Urothelium cell line (cell line): ENCODE results near the gene MORN1.

ENCODE experiments used
- DNase-seq: peaks from one replicate; pipeline ENCODE4 v3.0.0; 2011; ENCODE audit warnings: low spot score, mixed read lengths
- FAIRE-seq: peaks from 2 replicates; lab custom pipeline; 2011; peaks lifted over from hg19 to GRCh38; lab: Jason Lieb, UNC

MORN1 gene

GRCh38 chr1:2405588-2406295 is 14.4 kb upstream of the MORN1 start:
- FAIRE-seq (no peak), DNase-seq (no peak)

GRCh38 chr1:2404890-2405511 is 13.6 kb upstream of the MORN1 start:
- FAIRE-seq, result no peak
- no peak for DNase-seq

DNA sequence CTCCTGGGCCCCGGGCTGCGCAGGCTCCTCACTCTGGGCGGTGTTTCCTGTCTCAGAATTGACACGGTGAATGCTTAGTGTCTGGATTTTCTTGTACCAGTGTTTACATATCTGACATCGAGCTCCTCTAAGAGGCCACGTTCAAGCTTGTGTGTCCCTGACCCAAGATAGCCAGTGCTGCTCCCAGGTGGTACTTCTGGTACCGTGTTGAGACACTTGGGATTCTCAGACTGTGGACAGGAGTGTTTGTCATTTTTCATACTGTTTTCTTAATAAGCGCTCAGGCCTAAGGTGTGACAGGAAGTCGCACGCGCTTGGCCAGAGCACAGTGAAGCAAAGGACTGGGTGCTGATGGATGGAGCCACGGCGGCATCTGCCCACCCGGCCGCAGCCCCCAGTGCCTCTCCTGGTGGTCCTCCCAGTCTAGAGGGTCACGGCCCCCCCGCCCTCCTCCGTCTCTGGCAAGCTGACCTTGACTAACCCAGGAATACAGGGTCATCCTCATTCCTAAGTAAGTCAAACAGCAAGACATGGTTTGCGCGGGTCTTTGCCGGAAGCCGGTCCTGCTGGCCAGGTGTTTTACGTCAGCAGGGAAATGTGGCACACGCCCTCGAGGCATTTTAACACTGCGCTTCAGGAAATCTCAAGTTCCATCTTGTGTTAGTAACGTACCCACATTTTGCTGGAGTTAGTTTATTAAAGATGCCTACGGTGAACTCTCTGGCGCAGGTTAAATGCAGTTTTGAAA is 13.0 kb upstream of the MORN1 start:
- FAIRE-seq (no peak), DNase-seq (no peak)

DNA sequence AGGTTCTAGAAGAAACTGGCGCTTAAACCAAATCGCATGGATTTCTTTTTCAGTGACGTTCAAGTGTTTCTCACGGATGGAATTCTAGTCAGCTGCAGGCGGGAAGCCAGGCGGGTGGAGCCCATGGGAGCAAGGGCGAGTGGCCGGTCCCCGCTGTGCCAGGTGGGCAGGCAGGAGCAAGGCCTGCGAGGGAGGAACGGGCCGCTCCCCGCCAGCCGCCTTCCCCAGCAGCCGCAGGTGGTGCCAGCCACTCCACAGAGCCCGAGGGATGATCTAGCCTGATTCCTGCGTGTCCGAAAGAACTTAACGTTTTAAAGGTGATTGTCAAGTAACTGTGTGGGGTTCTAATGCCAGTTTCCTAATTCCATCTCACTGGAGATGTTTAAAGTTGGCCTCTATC is 11.9 kb upstream of the MORN1 start:
- DNase-seq (no peak), FAIRE-seq (no peak)

DNA sequence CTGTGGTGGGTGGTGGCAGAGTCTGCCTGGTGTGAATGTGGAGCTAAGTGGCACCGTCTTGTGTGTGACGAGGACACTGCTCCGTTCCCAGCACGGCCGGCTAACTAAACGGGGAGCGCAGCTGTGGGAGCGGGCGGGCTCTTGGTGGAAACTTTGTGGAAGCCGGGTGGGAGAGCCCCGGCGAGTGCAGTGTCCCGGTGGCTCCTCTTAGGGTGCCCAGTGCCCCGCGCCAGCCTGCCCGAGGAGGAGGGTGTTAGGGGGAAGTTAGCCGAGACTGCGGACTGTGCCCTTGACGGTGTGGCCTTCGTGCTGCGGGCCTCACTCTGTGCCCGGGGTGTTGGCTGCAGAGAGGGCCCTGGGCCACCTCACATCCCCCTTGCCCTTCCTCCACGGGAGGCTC is 11.1 kb upstream of the MORN1 start:
- DNase-seq (no peak), FAIRE-seq (no peak)

DNA sequence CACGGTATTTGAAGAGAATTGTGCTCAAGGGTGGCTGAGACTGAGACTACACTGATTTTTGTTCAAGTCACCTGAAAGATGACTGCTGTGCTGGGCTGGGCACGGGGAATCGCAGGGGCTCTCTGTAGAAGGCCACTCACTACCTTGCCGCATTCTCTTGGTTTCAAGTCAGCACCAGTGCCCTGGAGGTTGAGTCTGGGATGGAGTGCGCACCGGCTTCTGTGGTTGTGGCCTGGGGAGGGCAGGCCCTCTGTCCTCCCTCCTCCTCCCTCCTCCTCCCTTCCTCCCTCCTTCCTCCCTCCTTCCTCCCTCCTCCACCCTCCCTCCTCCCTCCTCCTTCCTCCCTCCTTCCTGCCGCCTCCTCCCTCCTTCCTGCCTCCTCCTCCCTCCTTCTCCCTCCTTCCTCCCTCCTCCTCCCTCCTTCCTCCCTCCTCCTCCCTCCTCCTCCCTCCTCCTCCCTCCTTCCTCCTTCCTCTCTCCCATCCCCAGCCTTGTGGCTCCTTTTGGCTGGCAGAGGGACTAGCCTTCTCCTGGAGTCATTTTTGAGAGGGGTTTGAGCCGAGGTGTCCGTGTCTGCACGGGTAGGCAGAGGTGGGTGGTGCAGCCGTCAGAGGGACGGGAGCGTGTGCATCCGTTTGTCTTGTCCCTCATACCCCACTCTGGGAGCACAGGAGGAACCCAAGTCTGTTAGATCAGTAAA is 9.7 kb upstream of the MORN1 start:
- FAIRE-seq (peak; percentile 44), DNase-seq (no peak)

DNA sequence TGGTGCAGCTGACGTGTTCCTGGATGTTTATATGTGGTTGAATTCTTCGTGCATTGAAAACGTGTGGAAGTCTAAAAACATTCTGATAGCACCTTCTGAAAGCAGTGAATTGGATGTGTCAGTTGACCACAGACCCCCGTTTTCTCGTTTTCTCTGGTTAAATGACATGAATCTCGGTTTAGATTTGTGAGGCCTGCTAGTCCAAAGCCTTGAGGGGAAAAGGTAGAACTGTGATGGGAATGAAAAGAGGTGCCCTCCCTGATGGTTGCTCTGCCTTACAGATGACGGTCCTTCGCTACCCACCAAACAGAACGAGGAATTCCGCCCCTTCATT is 9.2 kb upstream of the MORN1 start:
- FAIRE-seq (no peak), DNase-seq (no peak)

DNA sequence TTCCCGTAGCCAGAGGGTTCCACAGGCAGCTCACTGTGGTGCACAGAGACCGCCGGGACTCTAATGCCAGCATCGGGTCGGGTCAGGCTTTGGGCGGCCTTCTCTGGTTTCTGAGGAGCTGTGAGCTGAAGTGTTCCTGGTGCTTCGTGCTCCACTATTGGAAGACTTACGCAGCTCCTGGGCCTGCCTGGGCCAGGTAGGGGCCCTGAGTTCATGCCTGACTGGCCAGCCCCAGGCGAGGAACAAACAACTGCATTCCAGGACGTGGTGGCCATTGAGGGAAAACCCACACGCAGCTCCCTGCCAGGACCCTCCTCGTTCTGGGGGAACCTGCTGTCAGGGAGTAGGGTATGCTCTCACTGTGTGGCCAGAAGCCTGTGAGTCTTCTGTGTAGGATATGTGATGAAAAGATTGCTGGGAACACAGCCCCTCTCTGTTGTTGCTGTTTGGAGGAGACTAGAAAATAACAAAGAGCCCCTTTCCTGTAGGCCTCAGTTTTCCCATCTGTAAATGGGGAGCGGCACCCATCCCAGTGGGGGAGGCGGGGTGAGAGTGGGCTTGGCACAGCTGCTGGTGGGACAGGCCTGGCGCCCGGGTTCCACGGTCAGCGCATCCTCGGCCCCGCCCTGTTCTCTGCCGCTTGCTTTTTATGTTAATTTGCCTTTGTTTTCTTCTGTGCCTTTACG is 8.7 kb upstream of the MORN1 start:
- FAIRE-seq, result no peak
- DNase-seq, result no peak

DNA sequence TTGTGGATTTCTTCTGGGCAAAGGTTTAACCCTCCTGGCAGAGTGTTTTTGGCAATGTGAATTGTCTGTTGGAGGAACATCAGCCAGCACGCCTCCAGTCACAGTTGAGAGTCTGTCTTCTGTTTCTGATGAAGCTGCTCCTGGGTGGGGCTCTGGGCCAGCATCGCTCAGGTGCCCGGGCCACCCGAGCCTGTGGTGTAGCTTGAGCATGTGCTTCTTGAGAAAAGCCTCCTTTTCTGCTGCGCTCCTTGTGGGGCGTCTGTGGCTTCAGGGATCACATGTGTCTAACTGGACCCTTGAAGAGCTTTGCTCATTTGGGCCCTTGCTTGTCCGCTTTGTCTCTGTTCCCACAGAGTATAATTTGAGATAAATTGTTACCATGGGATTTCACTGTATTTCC is 7.5 kb upstream of the MORN1 start:
- no peak for FAIRE-seq
- DNase-seq, result no peak

DNA sequence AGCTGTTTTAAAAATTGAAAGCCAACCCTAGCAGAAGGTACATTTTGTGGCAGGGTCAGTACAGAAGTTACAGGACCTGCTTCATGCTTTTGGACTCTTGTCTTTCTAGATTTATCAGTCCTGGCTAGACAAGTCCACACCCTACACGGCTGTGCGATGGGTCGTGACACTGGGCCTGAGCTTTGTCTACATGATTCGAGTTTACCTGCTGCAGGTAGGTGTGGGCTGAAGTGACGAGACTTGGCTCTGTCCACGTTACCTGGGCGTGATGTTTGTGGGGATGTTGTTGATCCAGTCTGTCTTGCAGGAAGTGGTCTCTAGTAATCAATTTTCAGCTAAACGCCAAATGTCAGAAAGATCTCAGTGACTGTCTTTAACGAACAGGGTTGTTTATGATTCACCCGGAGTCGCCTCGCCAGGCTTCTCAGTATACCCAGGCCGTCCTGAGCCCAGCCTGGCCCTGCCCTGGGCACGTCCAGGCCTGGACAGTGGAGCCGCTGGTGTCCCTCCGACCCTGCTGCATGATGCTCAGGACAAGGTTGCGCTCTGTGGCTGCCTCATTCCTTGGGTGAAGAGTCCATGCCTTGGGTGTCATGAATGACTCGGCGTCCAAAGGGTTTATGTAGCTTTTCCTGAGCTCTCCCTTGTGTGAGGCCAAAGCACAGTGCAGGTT is 5.8 kb upstream of the MORN1 start:
- FAIRE-seq (no peak), DNase-seq (no peak)

DNA sequence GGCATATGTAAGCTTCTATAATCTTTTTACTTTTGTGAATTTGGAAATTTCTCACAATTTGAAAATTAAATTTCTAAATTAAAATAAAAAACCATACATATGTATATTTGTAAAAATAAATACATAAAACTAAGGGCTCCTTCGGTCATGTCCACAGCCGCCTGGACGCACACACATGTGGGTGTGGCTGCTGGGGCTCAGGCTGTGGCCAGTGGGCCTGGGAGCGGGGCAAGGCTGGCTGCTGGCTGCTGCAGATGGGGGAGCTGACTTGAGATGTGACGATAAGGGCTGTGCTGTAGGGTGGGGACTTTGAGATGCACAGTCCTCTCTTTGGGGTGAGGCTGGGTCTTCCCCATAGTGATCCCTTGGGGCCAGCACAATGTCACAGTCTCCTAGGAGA is 5.1 kb upstream of the MORN1 start:
- FAIRE-seq (no peak), DNase-seq (no peak)

- no peak for DNase-seq
- FAIRE-seq, result no peak
Observed at GRCh38 chr1:2396059-2396458, 4.7 kb upstream of the MORN1 start.

- no peak for FAIRE-seq
- no peak for DNase-seq
Observed at GRCh38 chr1:2395245-2395644, 3.9 kb upstream of the MORN1 start.

- no peak for FAIRE-seq
- DNase-seq, result no peak
Observed at GRCh38 chr1:2394761-2395160, 3.4 kb upstream of the MORN1 start.

DNA sequence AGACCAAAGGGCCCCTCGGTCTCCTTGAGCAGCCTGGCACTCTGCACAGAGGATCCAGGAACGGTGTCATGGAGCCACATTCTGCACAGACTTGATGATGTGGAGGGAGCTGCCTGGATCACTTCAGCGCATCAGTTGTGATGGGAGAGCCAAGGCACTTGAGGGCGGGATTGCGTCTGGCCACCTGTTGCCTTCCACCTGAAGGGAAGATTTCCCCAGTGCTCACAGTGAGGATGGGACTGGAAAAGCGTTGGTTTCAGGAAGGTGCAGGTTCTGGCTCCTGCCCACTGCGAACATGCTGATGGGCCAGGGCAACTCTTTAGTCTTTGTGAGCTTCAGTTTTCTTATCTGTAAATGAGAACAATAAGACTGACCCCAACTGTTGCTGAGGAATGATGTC is 2.9 kb upstream of the MORN1 start:
- FAIRE-seq (no peak), DNase-seq (no peak)

DNA sequence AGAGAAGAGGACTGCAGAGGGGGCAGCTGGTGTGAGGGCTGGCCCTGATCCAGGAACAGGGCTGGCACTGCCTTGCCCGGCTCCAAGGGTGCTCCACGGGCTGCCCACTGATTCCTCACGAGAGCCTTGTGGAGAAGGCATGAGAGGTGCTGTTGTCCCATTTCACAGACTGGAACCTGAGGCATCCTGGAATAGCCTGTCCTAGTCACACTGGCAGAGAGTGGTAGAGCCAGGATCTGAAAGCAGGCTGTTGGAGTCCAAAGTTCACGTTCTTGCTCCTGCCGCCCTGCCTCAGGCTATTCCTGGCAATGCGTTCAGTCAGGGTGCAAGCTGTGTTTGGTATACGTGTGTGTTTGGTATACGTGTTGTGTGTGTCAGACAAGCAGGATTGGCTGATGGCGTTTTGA is 2.1 kb upstream of the MORN1 start:
- FAIRE-seq (no peak), DNase-seq (no peak)

GRCh38 chr1:2392686-2393085 is 1.3 kb upstream of the MORN1 start:
- FAIRE-seq (no peak), DNase-seq (no peak)

GRCh38 chr1:2391931-2392509 is 666 bp upstream of the MORN1 start:
- no peak for FAIRE-seq
- DNase-seq, result no peak

GRCh38 chr1:2389644-2390043 is 1.7 kb downstream of the MORN1 start:
- FAIRE-seq, result no peak

More at GRCh38 chr1:2389644-2390043, 1.7 kb downstream of the MORN1 start:
- no peak for DNase-seq
